ENCODE measurements around the gene CLIC2.

DNA sequence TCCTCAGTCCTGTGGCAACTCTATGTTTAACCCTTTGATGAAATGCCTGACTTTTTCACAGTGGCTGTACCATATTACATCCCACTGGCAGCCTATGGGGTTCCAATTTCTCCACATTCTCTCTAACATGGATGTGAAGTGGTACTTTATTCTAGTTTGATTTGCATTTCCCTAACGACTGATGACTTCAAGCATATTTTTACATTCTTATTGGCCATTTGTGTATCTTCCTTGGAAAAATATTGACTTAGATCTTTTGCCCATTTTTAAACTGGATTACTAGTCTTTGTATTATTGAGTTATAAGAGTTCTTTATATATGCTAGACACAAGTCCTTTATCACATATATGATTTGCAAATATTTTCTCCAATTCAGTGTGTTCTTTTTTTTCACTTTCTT, 68.0 kb downstream of the CLIC2 start:
- TF ChIP-seq, protein P1, sequence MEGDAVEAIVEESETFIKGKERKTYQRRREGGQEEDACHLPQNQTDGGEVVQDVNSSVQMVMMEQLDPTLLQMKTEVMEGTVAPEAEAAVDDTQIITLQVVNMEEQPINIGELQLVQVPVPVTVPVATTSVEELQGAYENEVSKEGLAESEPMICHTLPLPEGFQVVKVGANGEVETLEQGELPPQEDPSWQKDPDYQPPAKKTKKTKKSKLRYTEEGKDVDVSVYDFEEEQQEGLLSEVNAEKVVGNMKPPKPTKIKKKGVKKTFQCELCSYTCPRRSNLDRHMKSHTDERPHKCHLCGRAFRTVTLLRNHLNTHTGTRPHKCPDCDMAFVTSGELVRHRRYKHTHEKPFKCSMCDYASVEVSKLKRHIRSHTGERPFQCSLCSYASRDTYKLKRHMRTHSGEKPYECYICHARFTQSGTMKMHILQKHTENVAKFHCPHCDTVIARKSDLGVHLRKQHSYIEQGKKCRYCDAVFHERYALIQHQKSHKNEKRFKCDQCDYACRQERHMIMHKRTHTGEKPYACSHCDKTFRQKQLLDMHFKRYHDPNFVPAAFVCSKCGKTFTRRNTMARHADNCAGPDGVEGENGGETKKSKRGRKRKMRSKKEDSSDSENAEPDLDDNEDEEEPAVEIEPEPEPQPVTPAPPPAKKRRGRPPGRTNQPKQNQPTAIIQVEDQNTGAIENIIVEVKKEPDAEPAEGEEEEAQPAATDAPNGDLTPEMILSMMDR (IDR thresholded peaks at IDR 0.05) = no peak
- no peak for TF ChIP-seq POLR2A (IDR thresholded peaks at IDR 0.05)
